GM23248 (cell line): ENCODE results near the gene LAPTM5.

ENCODE experiments used
- EZH2 ChIP-seq: fragments of 200-600 bp; sonication (generic); IDR thresholded peaks from 2 replicates; pipeline ENCODE4 v1.6.1; 2018; ENCODE audit warnings: antibody characterized with exemption, mild to moderate bottlenecking; ENCODE audit not compliant: insufficient read depth, poor library complexity, severe bottlenecking
- EZH2phosphoT487 ChIP-seq: fragments of 200-600 bp; sonication (generic); IDR thresholded peaks from 2 replicates; pipeline ENCODE4 v1.6.1; 2018; ENCODE audit warnings: antibody characterized with exemption, moderate library complexity, mild to moderate bottlenecking, low read depth; ENCODE audit not compliant: insufficient read depth

- TF ChIP-seq EZH2 (no peak), EZH2phosphoT487 (no peak)
Measured at GRCh38 chr1:30720271-30721223, 37.0 kb downstream of the LAPTM5 start.
